ENCODE results near the gene LPO.

LPO gene

GRCh38 chr17:58196610-58197009 is 41.8 kb upstream of the LPO start:
- H3K4me3 ChIP-seq (ENCODE audit: low read depth, low read length): no peak overlapping the region
- TF ChIP-seq, protein P1, sequence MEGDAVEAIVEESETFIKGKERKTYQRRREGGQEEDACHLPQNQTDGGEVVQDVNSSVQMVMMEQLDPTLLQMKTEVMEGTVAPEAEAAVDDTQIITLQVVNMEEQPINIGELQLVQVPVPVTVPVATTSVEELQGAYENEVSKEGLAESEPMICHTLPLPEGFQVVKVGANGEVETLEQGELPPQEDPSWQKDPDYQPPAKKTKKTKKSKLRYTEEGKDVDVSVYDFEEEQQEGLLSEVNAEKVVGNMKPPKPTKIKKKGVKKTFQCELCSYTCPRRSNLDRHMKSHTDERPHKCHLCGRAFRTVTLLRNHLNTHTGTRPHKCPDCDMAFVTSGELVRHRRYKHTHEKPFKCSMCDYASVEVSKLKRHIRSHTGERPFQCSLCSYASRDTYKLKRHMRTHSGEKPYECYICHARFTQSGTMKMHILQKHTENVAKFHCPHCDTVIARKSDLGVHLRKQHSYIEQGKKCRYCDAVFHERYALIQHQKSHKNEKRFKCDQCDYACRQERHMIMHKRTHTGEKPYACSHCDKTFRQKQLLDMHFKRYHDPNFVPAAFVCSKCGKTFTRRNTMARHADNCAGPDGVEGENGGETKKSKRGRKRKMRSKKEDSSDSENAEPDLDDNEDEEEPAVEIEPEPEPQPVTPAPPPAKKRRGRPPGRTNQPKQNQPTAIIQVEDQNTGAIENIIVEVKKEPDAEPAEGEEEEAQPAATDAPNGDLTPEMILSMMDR (IDR thresholded peaks at IDR 0.05; ENCODE audit: borderline replicate concordance, insufficient read depth, low read depth, low read length): no peak

DNA sequence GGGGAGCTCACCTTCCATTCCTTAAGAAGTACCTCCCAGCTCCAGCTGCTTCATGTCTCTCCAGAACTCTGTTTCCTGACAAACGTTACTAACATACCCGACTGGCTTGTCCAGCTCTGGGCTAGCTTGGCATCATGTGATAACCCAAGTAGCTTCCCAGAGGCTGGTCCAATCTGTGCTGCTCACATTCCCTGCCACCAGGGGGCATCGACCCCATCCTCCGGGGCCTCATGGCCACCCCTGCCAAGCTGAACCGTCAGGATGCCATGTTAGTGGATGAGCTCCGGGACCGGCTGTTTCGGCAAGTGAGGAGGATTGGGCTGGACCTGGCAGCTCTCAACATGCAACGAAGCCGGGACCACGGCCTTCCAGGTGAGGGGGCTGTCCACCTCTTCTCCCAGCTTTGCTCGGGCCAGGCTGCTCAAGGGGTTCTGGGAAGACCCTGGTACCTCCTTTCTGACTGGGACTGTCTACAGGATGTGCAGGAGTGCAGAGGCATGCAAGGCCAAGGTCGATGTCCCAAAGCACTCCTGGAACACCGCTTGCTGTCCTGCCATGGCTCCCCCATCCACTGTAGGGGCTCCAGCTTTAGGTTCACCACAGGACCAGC is 38.3 kb upstream of the LPO start:
- H3K4me3 ChIP-seq (ENCODE audit: low read depth, low read length): no peak overlapping the region
- TF ChIP-seq, protein P1 (IDR thresholded peaks at IDR 0.05; ENCODE audit: borderline replicate concordance, insufficient read depth, low read depth, low read length): peak; percentile 85

DNA sequence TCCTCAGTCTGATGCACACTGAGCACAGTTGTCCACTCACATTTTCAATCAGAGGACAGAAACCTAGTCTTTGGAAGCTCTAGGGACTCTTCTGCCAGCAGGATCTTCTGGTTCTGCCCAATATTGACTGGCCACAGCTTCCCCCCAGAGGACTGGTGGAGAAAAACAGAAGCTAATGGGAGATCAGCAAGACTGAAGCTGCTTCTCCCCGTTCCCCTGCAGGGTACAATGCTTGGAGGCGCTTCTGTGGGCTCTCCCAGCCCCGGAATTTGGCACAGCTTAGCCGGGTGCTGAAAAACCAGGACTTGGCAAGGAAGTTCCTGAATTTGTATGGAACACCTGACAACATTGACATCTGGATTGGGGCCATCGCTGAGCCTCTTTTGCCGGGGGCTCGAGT is 35.5 kb upstream of the LPO start:
- H3K4me3 ChIP-seq (ENCODE audit: low read depth, low read length): no peak overlapping the region
- TF ChIP-seq, protein P1 (IDR thresholded peaks at IDR 0.05; ENCODE audit: borderline replicate concordance, insufficient read depth, low read depth, low read length): no peak

GRCh38 chr17:58204796-58205195 is 33.6 kb upstream of the LPO start:
- H3K4me3 ChIP-seq (ENCODE audit: low read depth, low read length): no peak overlapping the region
- TF ChIP-seq, protein P1 (IDR thresholded peaks at IDR 0.05; ENCODE audit: borderline replicate concordance, insufficient read depth, low read depth, low read length): no peak

DNA sequence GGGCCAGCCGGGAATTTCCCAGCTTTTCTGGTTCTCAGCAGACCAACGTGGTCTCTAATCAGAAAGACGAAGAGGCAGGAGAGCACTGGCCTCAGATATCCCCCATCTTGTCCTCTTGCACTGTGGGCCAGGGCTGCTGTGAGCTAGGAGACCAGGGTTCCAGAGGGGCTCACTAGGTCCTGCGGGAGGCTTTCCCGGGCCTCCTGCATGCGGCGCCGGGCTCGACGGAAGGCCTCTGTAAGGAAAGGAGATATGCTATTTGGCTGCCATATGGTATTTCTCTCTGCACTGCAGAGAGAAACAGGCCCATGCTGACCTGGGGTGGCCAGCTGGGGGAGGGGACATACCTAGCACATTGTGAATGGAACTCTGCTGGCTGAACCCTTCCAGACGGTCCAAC is 32.4 kb upstream of the LPO start:
- no peak overlapping the region for H3K4me3 ChIP-seq (ENCODE audit: low read depth, low read length)
- TF ChIP-seq, protein P1 (IDR thresholded peaks at IDR 0.05; ENCODE audit: borderline replicate concordance, insufficient read depth, low read depth, low read length): no peak

DNA sequence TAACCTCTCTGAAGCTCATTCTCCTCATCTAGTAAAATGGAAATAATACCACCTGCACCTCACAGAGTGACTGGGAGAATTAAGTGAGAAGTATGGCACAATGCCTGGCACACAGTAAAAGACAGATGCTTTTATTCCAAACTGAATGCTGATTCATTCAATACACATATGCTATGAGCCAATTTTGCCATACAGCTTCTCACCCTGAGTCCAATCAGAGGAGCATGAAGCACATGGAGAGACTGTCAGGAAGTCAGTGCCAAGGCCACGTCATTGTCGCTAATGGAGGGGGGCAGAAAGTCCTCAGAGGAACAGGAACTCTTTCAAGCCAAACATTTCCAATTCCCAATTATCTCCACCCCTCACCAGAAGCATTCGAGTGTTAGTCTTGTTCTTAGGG is 30.9 kb upstream of the LPO start:
- H3K4me3 ChIP-seq (ENCODE audit: low read depth, low read length): no peak overlapping the region
- TF ChIP-seq, protein P1 (IDR thresholded peaks at IDR 0.05; ENCODE audit: borderline replicate concordance, insufficient read depth, low read depth, low read length): no peak

GRCh38 chr17:58208344-58208743 is 30.0 kb upstream of the LPO start:
- TF ChIP-seq, protein P1 (IDR thresholded peaks at IDR 0.05; ENCODE audit: borderline replicate concordance, insufficient read depth, low read depth, low read length): no peak

More at GRCh38 chr17:58208344-58208743, 30.0 kb upstream of the LPO start:
- no peak overlapping the region for H3K4me3 ChIP-seq (ENCODE audit: low read depth, low read length)
